ENCODE results near the gene MINDY3. TPM values are rescaled to one million over a fixed set of nuclear protein-coding genes. Genes with fewer than 3 reads are reported as not detected.

The MINDY3 gene
- polyA plus RNA-seq, 1 donor (not counting 4 experiments of a cell fraction or from before 2014, with no cell fraction given) = 22.1 TPM

DNA sequence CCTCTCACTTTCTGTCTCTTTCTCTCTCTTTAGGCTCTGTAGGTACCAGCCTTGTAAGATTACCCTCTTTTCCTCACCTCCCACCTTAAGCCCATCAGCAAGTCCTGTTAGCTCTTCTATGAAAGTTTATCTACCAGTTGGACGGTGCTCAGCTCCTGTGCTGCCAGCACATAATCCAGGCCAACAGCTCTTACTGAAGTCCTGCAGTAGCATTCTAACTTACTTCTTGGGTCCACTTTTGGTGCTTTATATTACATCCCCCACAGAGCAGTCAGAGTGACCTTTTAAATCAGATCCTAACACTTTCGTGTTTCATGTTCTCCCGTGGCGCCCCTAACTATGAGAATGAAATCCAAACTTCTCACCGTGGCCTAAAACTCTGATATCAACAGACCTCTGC, 101.7 kb downstream of the MINDY3 start:
- H3K27ac ChIP-seq (ENCODE audit: control insufficient read depth, insufficient read depth, low read length) = no peak overlapping the region
- H3K36me3 ChIP-seq (ENCODE audit: control insufficient read depth in 2 of 2, extremely low read depth in 1 of 2, insufficient read depth in 2 of 2, low read length in 2 of 2) = no peaks in the 10 kb centered on the region
- TF ChIP-seq, protein P1, sequence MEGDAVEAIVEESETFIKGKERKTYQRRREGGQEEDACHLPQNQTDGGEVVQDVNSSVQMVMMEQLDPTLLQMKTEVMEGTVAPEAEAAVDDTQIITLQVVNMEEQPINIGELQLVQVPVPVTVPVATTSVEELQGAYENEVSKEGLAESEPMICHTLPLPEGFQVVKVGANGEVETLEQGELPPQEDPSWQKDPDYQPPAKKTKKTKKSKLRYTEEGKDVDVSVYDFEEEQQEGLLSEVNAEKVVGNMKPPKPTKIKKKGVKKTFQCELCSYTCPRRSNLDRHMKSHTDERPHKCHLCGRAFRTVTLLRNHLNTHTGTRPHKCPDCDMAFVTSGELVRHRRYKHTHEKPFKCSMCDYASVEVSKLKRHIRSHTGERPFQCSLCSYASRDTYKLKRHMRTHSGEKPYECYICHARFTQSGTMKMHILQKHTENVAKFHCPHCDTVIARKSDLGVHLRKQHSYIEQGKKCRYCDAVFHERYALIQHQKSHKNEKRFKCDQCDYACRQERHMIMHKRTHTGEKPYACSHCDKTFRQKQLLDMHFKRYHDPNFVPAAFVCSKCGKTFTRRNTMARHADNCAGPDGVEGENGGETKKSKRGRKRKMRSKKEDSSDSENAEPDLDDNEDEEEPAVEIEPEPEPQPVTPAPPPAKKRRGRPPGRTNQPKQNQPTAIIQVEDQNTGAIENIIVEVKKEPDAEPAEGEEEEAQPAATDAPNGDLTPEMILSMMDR (optimal IDR thresholded peaks at IDR 0.05 in 1 of 3, IDR thresholded peaks at IDR 0.05 in 1 of 3, conservative IDR thresholded peaks at IDR 0.05 in 1 of 3; ENCODE audit: extremely low read depth in 1 of 3, insufficient read depth in 2 of 3, low read length in 3 of 3) = no peak
- no peak for TF ChIP-seq EZH2 (IDR thresholded peaks at IDR 0.05; ENCODE audit: low read length)
- no peak for DNase-seq (ENCODE audit: low read depth, low spot score)
- H3K9ac ChIP-seq (ENCODE audit: control insufficient read depth, extremely low read depth, insufficient read depth, low read length) = no peak overlapping the region
- no peak overlapping the region for H2AFZ ChIP-seq (ENCODE audit: control insufficient read depth, low read length)
- FAIRE-seq = no peak
- H3K9me1 ChIP-seq (ENCODE audit: control insufficient read depth, extremely low read depth, insufficient read depth, low read length) = no peaks in the 10 kb centered on the region
- H3K9me3 ChIP-seq (ENCODE audit: control insufficient read depth, low read depth, low read length) = no peaks in the 10 kb centered on the region
- no peaks in the 10 kb centered on the region for H3K27me3 ChIP-seq (ENCODE audit: control insufficient read depth, extremely low read depth, insufficient read depth, low read length)
- no peak overlapping the region for H3K4me3 ChIP-seq (ENCODE audit: control insufficient read depth in 2 of 3, extremely low read depth in 1 of 3, insufficient read depth in 2 of 3, low read depth in 1 of 3, low read length in 3 of 3)
- H3K4me1 ChIP-seq (ENCODE audit: control insufficient read depth, extremely low read depth, insufficient read depth, low read length) = no peaks in the 10 kb centered on the region
- H4K20me1 ChIP-seq (ENCODE audit: control insufficient read depth, extremely low read depth, insufficient read depth, low read length) = no peaks in the 10 kb centered on the region
- dilution Hi-C loops (cut with MboI; ENCODE audit: extremely low pct_ligation_motif_present, low sequenced_read_pairs) = no loop called here
- H3K79me2 ChIP-seq (ENCODE audit: control insufficient read depth, insufficient read depth, low read length) = no peaks in the 10 kb centered on the region
- no peak overlapping the region for H3K4me2 ChIP-seq (ENCODE audit: control insufficient read depth, extremely low read depth, insufficient read depth, low read depth, low read length)

- Histone ChIP-seq H4K20me1 (ENCODE audit: control insufficient read depth, extremely low read depth, insufficient read depth, low read length) (no peaks in the 10 kb centered on the region), H2AFZ (ENCODE audit: control insufficient read depth, low read length) (no peak overlapping the region), H3K4me2 (ENCODE audit: control insufficient read depth, extremely low read depth, insufficient read depth, low read depth, low read length) (no peak overlapping the region), H3K9me3 (ENCODE audit: control insufficient read depth, low read depth, low read length) (no peaks in the 10 kb centered on the region), H3K27me3 (ENCODE audit: control insufficient read depth, extremely low read depth, insufficient read depth, low read length) (no peaks in the 10 kb centered on the region), H3K9me1 (ENCODE audit: control insufficient read depth, extremely low read depth, insufficient read depth, low read length) (no peaks in the 10 kb centered on the region), H3K27ac (ENCODE audit: control insufficient read depth, insufficient read depth, low read length) (no peak overlapping the region), H3K9ac (ENCODE audit: control insufficient read depth, extremely low read depth, insufficient read depth, low read length) (no peak overlapping the region), H3K4me1 (ENCODE audit: control insufficient read depth, extremely low read depth, insufficient read depth, low read length) (no peaks in the 10 kb centered on the region), H3K4me3 (ENCODE audit: control insufficient read depth in 2 of 3, extremely low read depth in 1 of 3, insufficient read depth in 2 of 3, low read depth in 1 of 3, low read length in 3 of 3) (no peak overlapping the region), H3K36me3 (ENCODE audit: control insufficient read depth in 2 of 2, extremely low read depth in 1 of 2, insufficient read depth in 2 of 2, low read length in 2 of 2) (no peaks in the 10 kb centered on the region), H3K79me2 (ENCODE audit: control insufficient read depth, insufficient read depth, low read length) (no peaks in the 10 kb centered on the region)
- dilution Hi-C loops (cut with MboI; ENCODE audit: extremely low pct_ligation_motif_present, low sequenced_read_pairs) = no loop called here
- FAIRE-seq = no peak
- no peak for TF ChIP-seq EZH2 (IDR thresholded peaks at IDR 0.05; ENCODE audit: low read length)
- TF ChIP-seq, protein P1 (optimal IDR thresholded peaks at IDR 0.05 in 1 of 3, IDR thresholded peaks at IDR 0.05 in 1 of 3, conservative IDR thresholded peaks at IDR 0.05 in 1 of 3; ENCODE audit: extremely low read depth in 1 of 3, insufficient read depth in 2 of 3, low read length in 3 of 3) = no peak
- no peak for DNase-seq (ENCODE audit: low read depth, low spot score)
Measured at GRCh38 chr10:15754937-15755336, 105.4 kb downstream of the MINDY3 start.

All from keratinocyte (primary cell).